Right renal cortex interstitium (tissue), 3 donors: Measurements from ENCODE around the gene EXT2. TPM values are rescaled to one million over a fixed set of nuclear protein-coding genes. Genes with fewer than 3 reads are reported as not detected.

Source experiments
- DNase-seq, 3 donors: peaks; one replicate each; pipeline ENCODE4 v3.0.0-alpha.2; 2013; ENCODE audit warnings: low read depth in 3 of 3, low spot score in 2 of 3
- polyA plus RNA-seq, 3 donors: library from polyadenylated mRNA; unstranded; fragments of 120-200 nt; gene quantifications; one replicate each; pipeline ENCODE4 v1.2.1, GENCODE V29; 2013; ENCODE audit not compliant: insufficient read length in 3 of 3

Gene EXT2
- polyA plus RNA-seq, 3 donors, result 71.0 to 77.1 (median 72.4) TPM

DNA sequence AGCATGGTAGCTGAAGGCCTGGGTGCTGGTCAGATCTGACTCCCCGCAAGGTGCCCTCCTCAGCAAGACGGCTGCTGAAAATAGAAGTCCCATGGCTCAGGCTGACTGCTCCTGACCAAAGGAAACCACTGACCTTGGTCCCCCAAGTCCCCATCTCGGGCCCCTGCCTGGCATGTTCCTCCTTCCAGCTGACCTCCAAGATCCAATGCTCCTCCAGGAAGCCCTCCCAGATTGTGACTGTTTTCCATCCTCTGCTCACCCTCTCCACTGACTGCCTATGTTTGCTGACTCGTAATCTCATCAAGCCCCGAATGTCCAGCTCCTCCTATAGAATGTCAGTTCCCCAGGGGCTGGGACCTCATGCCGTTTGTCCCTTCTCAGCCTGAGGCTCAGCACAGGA lies 184.0 kb downstream of the EXT2 start:
- DNase-seq, result no peak

DNA sequence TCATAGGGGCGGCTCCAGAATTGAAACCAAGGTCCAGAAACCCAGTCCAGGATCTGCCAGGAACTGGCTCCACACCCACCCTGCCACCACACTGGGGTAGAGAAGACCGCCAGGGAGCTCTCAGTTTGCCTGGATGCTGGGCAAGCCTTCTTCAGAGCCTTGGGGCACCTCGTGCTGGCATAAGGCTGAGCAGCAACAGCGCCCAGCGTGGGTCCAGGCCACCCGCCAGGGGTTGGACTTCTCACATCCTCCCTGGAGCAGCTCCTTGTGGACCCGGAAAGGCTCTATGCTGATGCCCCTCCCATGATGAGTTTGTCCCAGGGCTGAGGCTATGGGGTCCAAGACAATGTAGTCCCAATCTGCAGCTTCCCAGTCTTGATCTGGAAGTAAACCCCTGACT lies 184.8 kb downstream of the EXT2 start:
- DNase-seq, result no peak

DNA sequence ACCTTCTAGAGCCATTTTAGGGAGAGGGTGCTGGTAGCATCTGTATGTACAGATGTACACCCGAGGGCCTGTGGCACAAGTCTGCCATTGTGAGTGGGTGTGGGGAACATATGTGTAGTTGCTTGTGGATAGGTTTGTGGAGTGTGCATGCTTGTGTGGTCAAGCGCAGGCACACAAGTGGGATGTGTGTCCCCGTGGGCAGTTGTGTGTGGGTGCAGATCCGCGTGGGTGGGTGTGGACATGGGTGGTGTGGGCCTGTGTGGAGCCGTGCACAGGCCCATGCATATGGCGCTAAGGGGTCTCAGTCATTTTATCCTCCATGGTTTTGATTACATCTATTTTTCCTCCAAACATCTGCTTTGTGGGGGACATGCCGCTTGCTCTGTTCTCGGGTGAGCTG lies 185.7 kb downstream of the EXT2 start:
- DNase-seq, result no peak

DNA sequence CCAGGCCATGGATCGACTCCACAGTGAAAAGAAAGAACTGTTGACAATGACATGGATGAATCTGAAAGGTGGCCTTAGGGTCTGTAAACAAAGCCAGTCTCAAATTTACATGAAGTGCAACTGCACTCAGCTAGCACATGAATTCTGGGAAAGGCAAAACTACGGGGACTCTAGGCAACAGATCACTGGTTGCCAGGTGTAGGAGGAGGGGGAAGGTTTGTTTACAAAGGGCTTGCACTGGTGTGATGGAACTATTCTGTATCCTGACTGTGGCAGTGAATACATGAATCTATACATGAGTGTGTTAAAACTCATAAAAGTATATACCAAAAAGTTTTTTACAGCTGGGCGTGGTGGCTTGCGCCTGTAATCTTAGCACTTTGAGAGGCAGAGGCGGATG lies 187.1 kb downstream of the EXT2 start:
- DNase-seq, result no peak

DNA sequence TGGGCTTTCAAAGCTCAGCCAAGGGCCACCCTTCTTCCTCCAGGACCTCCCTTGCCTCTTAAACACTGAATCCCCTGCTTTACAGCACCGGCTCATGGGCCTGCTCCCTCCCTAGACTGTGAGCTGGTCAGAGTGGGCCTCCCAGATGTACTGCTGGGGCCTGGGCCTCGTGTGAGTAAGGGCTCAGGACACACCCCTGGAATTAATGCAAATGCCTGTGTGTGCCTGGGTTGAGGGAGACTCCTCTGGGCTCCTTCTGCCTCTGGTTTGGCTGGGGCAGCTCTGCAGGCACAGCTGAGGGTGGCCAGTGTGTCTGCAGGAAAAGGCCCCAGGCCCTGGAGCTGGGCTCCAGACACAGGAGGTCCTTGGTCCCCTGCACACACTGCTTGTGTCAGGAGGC lies 190.3 kb downstream of the EXT2 start:
- no peak for DNase-seq

DNA sequence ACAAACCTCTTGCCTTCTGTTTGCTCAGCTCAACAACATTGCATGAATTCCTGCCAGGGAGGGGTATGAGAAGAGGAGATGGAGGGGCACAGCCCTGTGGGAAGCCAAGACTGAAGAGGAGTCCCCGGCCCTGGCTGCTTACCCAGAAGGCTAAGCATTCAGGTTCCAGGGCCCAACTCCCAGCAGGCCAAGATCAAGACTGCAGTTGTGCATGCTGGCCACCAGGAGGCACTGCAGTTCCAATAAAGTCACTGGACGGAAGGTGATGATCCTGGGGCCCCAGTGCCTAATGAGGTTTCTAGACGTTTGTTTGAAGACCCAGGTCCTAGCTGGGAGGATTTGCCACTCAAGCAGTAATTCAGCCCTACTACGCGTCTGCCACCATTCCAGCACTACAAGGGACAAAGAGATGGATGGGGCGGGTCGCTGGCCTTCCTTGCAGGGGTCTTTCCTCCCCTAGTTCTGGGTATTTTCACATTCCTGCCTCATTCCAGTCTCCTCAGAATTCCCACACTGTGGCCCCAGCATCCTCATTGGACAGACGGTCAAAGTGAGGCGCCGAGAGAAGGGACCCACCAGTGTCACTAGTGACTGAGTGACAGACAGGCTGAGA lies 190.9 kb downstream of the EXT2 start:
- DNase-seq, result no peak

DNA sequence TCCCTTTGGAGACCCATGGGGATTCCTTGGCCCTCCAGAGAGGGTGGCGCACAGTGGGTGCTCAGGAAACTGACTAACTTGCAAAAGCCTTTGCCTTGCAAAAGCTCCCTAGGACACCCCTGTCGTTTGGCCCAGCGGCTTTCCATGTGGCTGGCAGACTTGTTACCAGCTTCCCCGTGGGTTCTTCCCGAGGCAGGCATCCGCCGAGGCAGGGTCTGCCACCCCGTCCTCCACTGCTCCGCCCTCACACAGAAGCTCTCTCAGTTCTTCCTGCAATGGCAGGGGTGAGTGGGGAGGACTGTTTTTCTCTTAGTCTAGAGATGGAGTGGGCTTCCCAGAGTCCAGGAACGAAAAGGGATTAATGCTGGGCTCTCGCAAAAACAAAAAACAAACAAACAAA lies 191.4 kb downstream of the EXT2 start:
- no peak for DNase-seq

GRCh38 chr11:44288133-44288526 lies 192.7 kb downstream of the EXT2 start:
- no peak for DNase-seq

DNA sequence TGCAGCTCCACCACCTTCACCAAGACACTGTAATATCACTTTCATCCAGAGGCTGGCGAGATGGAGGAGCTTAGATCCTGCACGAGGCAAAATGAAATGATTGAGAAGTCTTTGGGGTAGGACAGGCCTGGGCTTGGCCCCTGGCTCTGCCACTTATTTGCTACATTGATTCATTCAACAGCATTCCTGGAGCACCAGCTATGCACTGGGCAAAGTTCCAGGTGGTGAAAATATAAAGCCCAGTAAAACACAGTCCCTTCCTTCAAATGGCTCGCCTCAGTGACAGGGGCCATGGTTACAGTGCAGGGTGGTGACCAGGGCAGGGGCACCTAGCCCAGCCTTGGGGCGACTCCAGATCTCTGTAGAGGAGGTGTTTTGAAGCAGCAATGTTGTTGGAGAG lies 194.7 kb downstream of the EXT2 start:
- no peak for DNase-seq

Other genes starting within 250 kb of the EXT2 start
- gene ALKBH3, start 214.8 kb upstream of the EXT2 start, polyA plus RNA-seq, result 10 to 100 TPM; 39.3 to 40.6 (median 39.8) TPM
- gene C11orf96, start 153.0 kb upstream of the EXT2 start, polyA plus RNA-seq, result 10 to 100 TPM in 1 of 3 donors, 1 to 10 TPM in 2; 8.6 to 10.5 (median 9.8) TPM
- gene ACCSL, start 47.7 kb upstream of the EXT2 start, polyA plus RNA-seq, result under 1 TPM in 1 of 3 donors, not detected in 2; 0.08 TPM
- gene ACCS, start 29.4 kb upstream of the EXT2 start, polyA plus RNA-seq, result 10 to 100 TPM; 18.0 to 39.2 (median 25.2) TPM
- gene ALX4, start 214.5 kb downstream of the EXT2 start, polyA plus RNA-seq, result under 1 TPM; 0.11 to 0.17 (median 0.11) TPM